HepG2 (cell line): ENCODE data around the gene ITPRIPL1. TPM values are rescaled to one million over a fixed set of nuclear protein-coding genes. Genes with fewer than 3 reads are reported as not detected.

Experiments used
- ATAC-seq: fragments of 200-7000 bp; cut with Tn5 transposase; 3 replicates; pipeline ENCODE4 v1.9.1; 2020; ENCODE audit warnings: mild to moderate bottlenecking, moderate library complexity
- BruUV-seq: library from RNA; stranded (reverse); fragments of 400-500 nt; replicated peaks from 2 replicates; lab custom pipeline; 2021; lab: Mats Ljungman, UMichigan
- CTCF ChIA-PET: fragments of 300-600 bp; formaldehyde crosslinking; extraction: SDS; loops from one replicate; lab custom pipeline; 2021; ENCODE audit warnings: low total read pairs, inconsistent platforms, low intra/inter-chr PET ratio; lab: Yijun Ruan, JAX
- POLR2A ChIA-PET: fragments of 350-600 bp; sonication (Branson Sonifier 250); formaldehyde crosslinking; loops from one replicate; lab custom pipeline; 2020; ENCODE audit warnings: antibody characterized with exemption, inconsistent platforms; lab: Yijun Ruan, JAX
- DNase-seq: peaks from one replicate; pipeline ENCODE4 v3.0.0-alpha.2; 2015; ENCODE audit warnings: low spot score
- FAIRE-seq: peaks from 3 replicates; lab custom pipeline; 2011; peaks lifted over from hg19 to GRCh38; lab: Jason Lieb, UNC
- H2AFZ ChIP-seq: one replicate; pipeline ENCODE4 v1.6.1; 2011; ENCODE audit warnings: low read length, inconsistent platforms
- H3K27ac ChIP-seq: fragments of 300-600 bp; 3 replicates; pipeline ENCODE4 v1.8.0; 2011; ENCODE audit warnings: mixed run types, mild to moderate bottlenecking, mixed read lengths, low read length, inconsistent platforms; ENCODE audit not compliant: insufficient read depth; ENCODE audit errors: extremely low read length
- H3K27me3 ChIP-seq, 2 experiments: fragments of 200-600 bp in 1 of 2; 2 replicates in 1 of 2; 3 replicates in 1 of 2; pipeline versions ENCODE4 v1.6.0 to v1.8.0; 2011; ENCODE audit warnings: low read length in 2 of 2, mild to moderate bottlenecking in 2 of 2, moderate library complexity in 2 of 2, inconsistent platforms in 1 of 2; ENCODE audit not compliant: insufficient read depth in 2 of 2, control insufficient read depth in 1 of 2
- H3K36me3 ChIP-seq, 2 experiments: fragments of 200-600 bp in 1 of 2; replicated peaks in 1 of 2; 2 replicates in 1 of 2; 3 replicates in 1 of 2; pipeline versions ENCODE4 v1.5.1 to v1.8.0; 2011; ENCODE audit warnings: low read length in 2 of 2, inconsistent platforms in 1 of 2; ENCODE audit not compliant: insufficient read depth in 2 of 2, control insufficient read depth in 1 of 2
- H3K4me1 ChIP-seq: 2 replicates; pipeline ENCODE4 v1.5.1; 2012; ENCODE audit warnings: low read length, inconsistent platforms; ENCODE audit not compliant: insufficient read depth
- H3K4me2 ChIP-seq: 2 replicates; pipeline ENCODE4 v1.6.0; 2011; ENCODE audit warnings: low read depth, low read length, inconsistent platforms
- H3K4me3 ChIP-seq, 3 experiments: fragments of 200-600 bp in 1 of 3; sonication (generic), shearing (Covaris generic) in 1 of 3; replicated peaks in 1 of 3; 2 replicates each; pipeline ENCODE4 v1.5.1; 2011 to 2016; ENCODE audit warnings: low read length in 3 of 3, inconsistent platforms in 2 of 3, low read depth in 2 of 3, mild to moderate bottlenecking in 2 of 3, control low read depth in 1 of 3, mixed read lengths in 1 of 3; ENCODE audit not compliant: insufficient read depth in 1 of 3
- H3K79me2 ChIP-seq: one replicate; pipeline ENCODE4 v1.6.1; 2011; ENCODE audit warnings: low read length, inconsistent platforms; ENCODE audit not compliant: insufficient read depth
- H3K9ac ChIP-seq: 2 replicates; pipeline ENCODE4 v1.6.0; 2011; ENCODE audit warnings: mild to moderate bottlenecking, low read depth, low read length, inconsistent platforms; ENCODE audit not compliant: insufficient read depth
- H3K9me3 ChIP-seq: 2 replicates; pipeline ENCODE4 v1.5.1; 2012; ENCODE audit warnings: mild to moderate bottlenecking, low read length
- H4K20me1 ChIP-seq: 2 replicates; pipeline ENCODE4 v1.6.0; 2011; ENCODE audit warnings: inconsistent platforms, mild to moderate bottlenecking, low read length, moderate library complexity; ENCODE audit not compliant: insufficient read depth
- CBX2 ChIP-seq, 2 experiments: fragments of 200-600 bp in 1 of 2; sonication (generic); formaldehyde crosslinking in 1 of 2; IDR thresholded peaks; 2 replicates each; pipeline versions ENCODE4 v1.7.0 to v1.8.1; 2018 to 2022; ENCODE audit warnings: low read depth in 2 of 2, low read length in 1 of 2, mild to moderate bottlenecking in 1 of 2, missing genetic modification reagents in 1 of 2
- ESRRA ChIP-seq: sonication (generic); formaldehyde crosslinking; IDR thresholded peaks from 2 replicates; pipeline ENCODE4 v1.5.1; 2020; ENCODE audit warnings: mild to moderate bottlenecking, low read depth, missing genetic modification reagents
- FOXC1 ChIP-seq: sonication (generic); formaldehyde crosslinking; IDR thresholded peaks from 2 replicates; pipeline ENCODE4 v1.8.0; 2022; ENCODE audit warnings: mild to moderate bottlenecking, missing genetic modification reagents, borderline replicate concordance
- GATAD1 ChIP-seq: IDR thresholded peaks from 2 replicates; pipeline ENCODE4 v1.6.1; 2016; ENCODE audit warnings: missing genetic modification reagents, missing compliant biosample characterization
- HNRNPLL ChIP-seq: fragments of 200-400 bp; formaldehyde crosslinking; IDR thresholded peaks from 2 replicates; pipeline ENCODE4 v1.6.1; 2017; ENCODE audit warnings: mild to moderate bottlenecking, low read depth, low read length; ENCODE audit not compliant: poor library complexity, severe bottlenecking
- SRY ChIP-seq: sonication (generic); formaldehyde crosslinking; IDR thresholded peaks from 2 replicates; pipeline ENCODE4 v1.8.0; 2022; ENCODE audit warnings: mild to moderate bottlenecking, missing genetic modification reagents
- TP53 ChIP-seq: sonication (generic); formaldehyde crosslinking; conservative IDR thresholded peaks from 2 replicates; pipeline ENCODE4 v1.4.0; 2020; ENCODE audit warnings: missing genetic modification reagents
- ZFYVE20 ChIP-seq: sonication (generic); formaldehyde crosslinking; IDR thresholded peaks from 2 replicates; pipeline ENCODE4 v1.8.0; 2023; ENCODE audit warnings: low read depth, mild to moderate bottlenecking, moderate library complexity, missing genetic modification reagents, borderline replicate concordance
- ZNF460 ChIP-seq: sonication (generic); formaldehyde crosslinking; IDR thresholded peaks from 2 replicates; pipeline ENCODE4 v1.5.1; 2020; ENCODE audit warnings: missing genetic modification reagents, mild to moderate bottlenecking, borderline replicate concordance
- ZNF564 ChIP-seq: sonication (generic); formaldehyde crosslinking; IDR thresholded peaks from 2 replicates; pipeline ENCODE4 v1.8.1; 2023; ENCODE audit warnings: mild to moderate bottlenecking, missing genetic modification reagents
- ZNF788 ChIP-seq: sonication (generic); formaldehyde crosslinking; IDR thresholded peaks from 2 replicates; pipeline ENCODE4 v1.5.0; 2020; ENCODE audit warnings: mild to moderate bottlenecking, missing genetic modification reagents, borderline replicate concordance
- WGBS: methylation state at CpG from one replicate; pipeline ENCODE4 v1.1.6; 2017; ENCODE audit warnings: low lambda C conversion rate; 5-methylcytosine and 5-hydroxymethylcytosine counted together
- in situ Hi-C: cut with HindIII; loops from 2 replicates; pipeline ENCODE4 v1.10.0; 2017; ENCODE audit warnings: low pct_unique_long_range_greater_than_20kb; ENCODE audit not compliant: extremely low pct_ligation_motif_present
- intact Hi-C: fragments of 100-400 bp; cut with micrococcal nuclease; formaldehyde crosslinking; loops from one replicate; pipeline ENCODE4 v1.10.0; 2022; ENCODE audit not compliant: unreplicated experiment
- polyA plus RNA-seq, 8 experiments: library from polyadenylated mRNA; depleted of rRNA in 3 of 8; stranded (reverse) in 7 of 8; unstranded in 1 of 8; fragments of >200 nt; fragmentation: Illumina TruSeq in 4 of 8; extraction: Trizol in 4 of 8; gene quantifications; 2 replicates each; pipeline versions ENCODE4 v1.2.1 to v1.2.3, GENCODE V29; 2011 to 2016; ENCODE audit warnings: low read depth in 4 of 8, missing spikeins in 1 of 8, mixed read lengths in 1 of 8; ENCODE audit not compliant: insufficient read depth in 1 of 8
- total RNA-seq, 5 experiments: library from RNA; depleted of rRNA; stranded (reverse); fragments of >200 nt; fragmentation: Illumina TruSeq; extraction: Trizol; gene quantifications; 2 replicates each; pipeline ENCODE4 v1.2.3, GENCODE V29; 2016; ENCODE audit warnings: low read depth in 1 of 5
- TF ChIP-seq, protein P1 (sequence below): IDR thresholded peaks from 2 replicates; pipeline ENCODE4 v1.6.1; 2016
- TF ChIP-seq, protein P2 (sequence below): sonication (generic); formaldehyde crosslinking; IDR thresholded peaks from 2 replicates; pipeline ENCODE4 v1.5.1; 2020; ENCODE audit warnings: mild to moderate bottlenecking, missing genetic modification reagents, borderline replicate concordance

Gene ITPRIPL1
- total and polyA plus RNA-seq, 2 of the 13 experiments (the other 11 are each of a cell fraction or from before 2014, with no cell fraction given): 4.3 to 11.7 TPM

DNA sequence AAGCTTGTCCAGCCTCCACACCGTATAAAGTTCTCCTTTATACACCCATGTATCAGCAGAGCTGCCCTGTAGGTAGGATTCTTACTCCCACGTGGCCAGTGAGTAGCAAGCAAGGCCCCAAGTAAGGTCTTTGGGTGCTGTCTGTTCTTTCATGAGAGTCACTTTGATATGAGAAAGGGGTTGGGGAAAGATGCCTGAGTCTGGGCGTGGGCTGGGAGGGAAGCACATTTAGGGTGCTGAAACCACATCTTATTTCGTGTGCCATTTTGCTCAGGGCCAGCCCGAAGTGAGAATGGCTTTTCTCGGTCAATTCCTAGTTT is 436 bp upstream of the ITPRIPL1 start:
- TF ChIP-seq ZNF564 (CRISPR knock-in tag) (0 out of 2 replicates have a peak, but pooled peaks have one; percentile 9), ESRRA (CRISPR knock-in tag) (no peak), FOXC1 (0 out of 2 replicates have a peak, but pooled peaks have one; percentile 9), SRY (CRISPR knock-in tag) (0 out of 2 replicates have a peak, but pooled peaks have one; percentile 5), GATAD1 (CRISPR knock-in tag) (no peak), ZFYVE20 (CRISPR knock-in tag) (0 out of 2 replicates have a peak, but pooled peaks have one; percentile 4), ZNF460 (CRISPR knock-in tag) (no peak), TP53 (CRISPR knock-in tag) (no peak), CBX2 (IDR thresholded peaks at IDR 0.05; ENCODE audit: low read depth, low read length) (peak; percentile 48; the same call in 1 of the 2 replicates), CBX2 (CRISPR knock-in tag; IDR thresholded peaks at IDR 0.05; ENCODE audit: low read depth) (no peak), HNRNPLL (no peak), ZNF788 (CRISPR knock-in tag) (0 out of 2 replicates have a peak, but pooled peaks have one; percentile 14)
- TF ChIP-seq, protein P1, sequence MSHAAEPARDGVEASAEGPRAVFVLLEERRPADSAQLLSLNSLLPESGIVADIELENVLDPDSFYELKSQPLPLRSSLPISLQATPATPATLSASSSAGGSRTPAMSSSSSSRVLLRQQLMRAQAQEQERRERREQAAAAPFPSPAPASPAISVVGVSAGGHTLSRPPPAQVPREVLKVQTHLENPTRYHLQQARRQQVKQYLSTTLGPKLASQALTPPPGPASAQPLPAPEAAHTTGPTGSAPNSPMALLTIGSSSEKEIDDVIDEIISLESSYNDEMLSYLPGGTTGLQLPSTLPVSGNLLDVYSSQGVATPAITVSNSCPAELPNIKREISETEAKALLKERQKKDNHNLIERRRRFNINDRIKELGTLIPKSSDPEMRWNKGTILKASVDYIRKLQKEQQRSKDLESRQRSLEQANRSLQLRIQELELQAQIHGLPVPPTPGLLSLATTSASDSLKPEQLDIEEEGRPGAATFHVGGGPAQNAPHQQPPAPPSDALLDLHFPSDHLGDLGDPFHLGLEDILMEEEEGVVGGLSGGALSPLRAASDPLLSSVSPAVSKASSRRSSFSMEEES (CRISPR knock-in tag): 0 out of 2 replicates have a peak, but pooled peaks have one; percentile 5
- TF ChIP-seq, protein P2, sequence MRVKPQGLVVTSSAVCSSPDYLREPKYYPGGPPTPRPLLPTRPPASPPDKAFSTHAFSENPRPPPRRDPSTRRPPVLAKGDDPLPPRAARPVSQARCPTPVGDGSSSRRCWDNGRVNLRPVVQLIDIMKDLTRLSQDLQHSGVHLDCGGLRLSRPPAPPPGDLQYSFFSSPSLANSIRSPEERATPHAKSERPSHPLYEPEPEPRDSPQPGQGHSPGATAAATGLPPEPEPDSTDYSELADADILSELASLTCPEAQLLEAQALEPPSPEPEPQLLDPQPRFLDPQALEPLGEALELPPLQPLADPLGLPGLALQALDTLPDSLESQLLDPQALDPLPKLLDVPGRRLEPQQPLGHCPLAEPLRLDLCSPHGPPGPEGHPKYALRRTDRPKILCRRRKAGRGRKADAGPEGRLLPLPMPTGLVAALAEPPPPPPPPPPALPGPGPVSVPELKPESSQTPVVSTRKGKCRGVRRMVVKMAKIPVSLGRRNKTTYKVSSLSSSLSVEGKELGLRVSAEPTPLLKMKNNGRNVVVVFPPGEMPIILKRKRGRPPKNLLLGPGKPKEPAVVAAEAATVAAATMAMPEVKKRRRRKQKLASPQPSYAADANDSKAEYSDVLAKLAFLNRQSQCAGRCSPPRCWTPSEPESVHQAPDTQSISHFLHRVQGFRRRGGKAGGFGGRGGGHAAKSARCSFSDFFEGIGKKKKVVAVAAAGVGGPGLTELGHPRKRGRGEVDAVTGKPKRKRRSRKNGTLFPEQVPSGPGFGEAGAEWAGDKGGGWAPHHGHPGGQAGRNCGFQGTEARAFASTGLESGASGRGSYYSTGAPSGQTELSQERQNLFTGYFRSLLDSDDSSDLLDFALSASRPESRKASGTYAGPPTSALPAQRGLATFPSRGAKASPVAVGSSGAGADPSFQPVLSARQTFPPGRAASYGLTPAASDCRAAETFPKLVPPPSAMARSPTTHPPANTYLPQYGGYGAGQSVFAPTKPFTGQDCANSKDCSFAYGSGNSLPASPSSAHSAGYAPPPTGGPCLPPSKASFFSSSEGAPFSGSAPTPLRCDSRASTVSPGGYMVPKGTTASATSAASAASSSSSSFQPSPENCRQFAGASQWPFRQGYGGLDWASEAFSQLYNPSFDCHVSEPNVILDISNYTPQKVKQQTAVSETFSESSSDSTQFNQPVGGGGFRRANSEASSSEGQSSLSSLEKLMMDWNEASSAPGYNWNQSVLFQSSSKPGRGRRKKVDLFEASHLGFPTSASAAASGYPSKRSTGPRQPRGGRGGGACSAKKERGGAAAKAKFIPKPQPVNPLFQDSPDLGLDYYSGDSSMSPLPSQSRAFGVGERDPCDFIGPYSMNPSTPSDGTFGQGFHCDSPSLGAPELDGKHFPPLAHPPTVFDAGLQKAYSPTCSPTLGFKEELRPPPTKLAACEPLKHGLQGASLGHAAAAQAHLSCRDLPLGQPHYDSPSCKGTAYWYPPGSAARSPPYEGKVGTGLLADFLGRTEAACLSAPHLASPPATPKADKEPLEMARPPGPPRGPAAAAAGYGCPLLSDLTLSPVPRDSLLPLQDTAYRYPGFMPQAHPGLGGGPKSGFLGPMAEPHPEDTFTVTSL: no peak
- no peaks in the 10 kb centered on the region for H4K20me1 ChIP-seq
- POLR2A ChIA-PET: interaction anchor here (0.8 to 3.6 kb wide), 4 partner anchors 10 to 63 kb away, joined by 3 to 43 read pairs (median 12); partner anchors contain the start of genes NCAPH and SNRNP200
- BruUV-seq: no TSS peak
- no peak for FAIRE-seq
- H3K79me2 ChIP-seq: no peaks in the 10 kb centered on the region
- 10% methylated on average over 6 of the region's 6 CpGs for WGBS
- peak overlapping the region; percentile 73 to 77 (median 76) for H3K4me3 ChIP-seq
- no peak for DNase-seq
- H3K4me1 ChIP-seq: peaks cover 49% of the 10 kb centered on the region
- peaks cover 5 to 15% of the 10 kb centered on the region in 2 experiments; a peak in 4 of 5 replicates for H3K36me3 ChIP-seq
- peak overlapping the region; percentile 59 for H3K9ac ChIP-seq
- in situ Hi-C loops: no loop called here
- intact Hi-C loops: loop anchor here (1.0 to 10.0 kb wide), 2 partner anchors 19 to 120 kb away; partner anchors contain the start of genes SNRNP200 and STARD7
- H3K27ac ChIP-seq: no peak overlapping the region
- CTCF ChIA-PET: no interaction called here
- peaks cover 7 to 29% of the 10 kb centered on the region in 2 experiments; a peak in 4 of 5 replicates for H3K27me3 ChIP-seq
- peak; percentile 2; the same call in 2 of the 3 replicates for ATAC-seq
- H3K4me2 ChIP-seq: peak overlapping the region; percentile 86
- peak overlapping the region; percentile 89 for H2AFZ ChIP-seq
- no peaks in the 10 kb centered on the region for H3K9me3 ChIP-seq
